ENCODE data around the gene LCN12.

- no peak for TF ChIP-seq EZH2phosphoT487 (IDR thresholded peaks at IDR 0.05; ENCODE audit: low read depth)
- TF ChIP-seq, protein P1, sequence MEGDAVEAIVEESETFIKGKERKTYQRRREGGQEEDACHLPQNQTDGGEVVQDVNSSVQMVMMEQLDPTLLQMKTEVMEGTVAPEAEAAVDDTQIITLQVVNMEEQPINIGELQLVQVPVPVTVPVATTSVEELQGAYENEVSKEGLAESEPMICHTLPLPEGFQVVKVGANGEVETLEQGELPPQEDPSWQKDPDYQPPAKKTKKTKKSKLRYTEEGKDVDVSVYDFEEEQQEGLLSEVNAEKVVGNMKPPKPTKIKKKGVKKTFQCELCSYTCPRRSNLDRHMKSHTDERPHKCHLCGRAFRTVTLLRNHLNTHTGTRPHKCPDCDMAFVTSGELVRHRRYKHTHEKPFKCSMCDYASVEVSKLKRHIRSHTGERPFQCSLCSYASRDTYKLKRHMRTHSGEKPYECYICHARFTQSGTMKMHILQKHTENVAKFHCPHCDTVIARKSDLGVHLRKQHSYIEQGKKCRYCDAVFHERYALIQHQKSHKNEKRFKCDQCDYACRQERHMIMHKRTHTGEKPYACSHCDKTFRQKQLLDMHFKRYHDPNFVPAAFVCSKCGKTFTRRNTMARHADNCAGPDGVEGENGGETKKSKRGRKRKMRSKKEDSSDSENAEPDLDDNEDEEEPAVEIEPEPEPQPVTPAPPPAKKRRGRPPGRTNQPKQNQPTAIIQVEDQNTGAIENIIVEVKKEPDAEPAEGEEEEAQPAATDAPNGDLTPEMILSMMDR (IDR thresholded peaks at IDR 0.05; ENCODE audit: low read depth, low read length): no peak
Measured at GRCh38 chr9:136983656-136984314, 31.7 kb downstream of the LCN12 start.
